ENCODE measurements around the gene SGMS1.

- TF ChIP-seq CTCF (IDR thresholded peaks at IDR 0.05) (no peak), POLR2A (IDR thresholded peaks at IDR 0.05) (no peak)
Measured at GRCh38 chr10:50480054-50481007, 143.4 kb downstream of the SGMS1 start.
